Panc1 (cell line): ENCODE results near the gene ATXN7L3. TPM values are rescaled to one million over a fixed set of nuclear protein-coding genes. Genes with fewer than 3 reads are reported as not detected.

Experiments
- ATAC-seq: fragments of 200-7000 bp; cut with Tn5 transposase; 2 replicates; pipeline ENCODE4 v1.9.1; 2020; ENCODE audit warnings: mild to moderate bottlenecking, moderate library complexity
- Bru-seq: library from RNA; stranded (reverse); fragments of 400-500 nt; gene quantifications from one replicate; lab custom pipeline; 2021; lab: Mats Ljungman, UMichigan
- BruChase-seq, 2 experiments: library from RNA; stranded (reverse); fragments of 400-500 nt; gene quantifications; one replicate each; lab custom pipeline; 2021; lab: Mats Ljungman, UMichigan
- BruUV-seq: library from RNA; stranded (reverse); fragments of 400-500 nt; replicated peaks from 2 replicates; lab custom pipeline; 2021; lab: Mats Ljungman, UMichigan
- CTCF ChIA-PET: fragments of 300-600 bp; sonication (Branson Sonifier 250); formaldehyde crosslinking; loops from one replicate; lab custom pipeline; 2022; ENCODE audit warnings: antibody characterized with exemption; lab: Charles Lee
- POLR2A ChIA-PET: fragments of 300-600 bp; sonication (Branson Sonifier 250); formaldehyde crosslinking; loops from one replicate; lab custom pipeline; 2022; ENCODE audit warnings: antibody characterized with exemption; lab: Charles Lee
- DNase-seq: peaks from one replicate; pipeline ENCODE4 v3.0.0-alpha.2; 2010; ENCODE audit warnings: low read depth, low spot score
- H3K27ac ChIP-seq: 2 replicates; pipeline ENCODE4 v1.5.1; 2011; ENCODE audit warnings: mild to moderate bottlenecking, low read length, inconsistent platforms
- H3K27me3 ChIP-seq: fragments of 200-500 bp; sonication (Bioruptor generic); 2 replicates; pipeline ENCODE4 v1.6.0; 2014; ENCODE audit warnings: low read length, inconsistent platforms; ENCODE audit not compliant: control insufficient read depth, insufficient read depth
- H3K36me3 ChIP-seq: fragments of 200-500 bp; sonication (Bioruptor generic); 2 replicates; pipeline ENCODE4 v1.5.1; 2014; ENCODE audit warnings: inconsistent platforms, mild to moderate bottlenecking, low read length, moderate library complexity; ENCODE audit not compliant: control insufficient read depth, insufficient read depth
- H3K4me1 ChIP-seq: 2 replicates; pipeline ENCODE4 v1.5.1; 2011; ENCODE audit warnings: inconsistent platforms, mild to moderate bottlenecking, low read length, moderate library complexity; ENCODE audit not compliant: control insufficient read depth, insufficient read depth
- H3K4me3 ChIP-seq, 2 experiments: 2 replicates each; pipeline ENCODE4 v1.5.1; 2011 to 2012; ENCODE audit warnings: low read depth in 2 of 2, low read length in 2 of 2, mild to moderate bottlenecking in 2 of 2, inconsistent platforms in 1 of 2, moderate library complexity in 1 of 2
- H3K9me3 ChIP-seq: fragments of 200-500 bp; sonication (Bioruptor generic); 2 replicates; pipeline ENCODE4 v1.5.1; 2014; ENCODE audit warnings: low read depth, mild to moderate bottlenecking, inconsistent platforms, low read length, moderate library complexity; ENCODE audit not compliant: control insufficient read depth, insufficient read depth
- POLR2AphosphoS5 ChIP-seq: IDR thresholded peaks from 2 replicates; pipeline ENCODE4 v1.6.1; 2012; ENCODE audit warnings: mild to moderate bottlenecking, low read depth, low read length, moderate library complexity
- SIN3A ChIP-seq: IDR thresholded peaks from 2 replicates; pipeline ENCODE4 v1.6.1; 2012; ENCODE audit warnings: low read depth, mild to moderate bottlenecking, low read length, moderate library complexity, borderline replicate concordance; ENCODE audit not compliant: insufficient read depth
- TCF7L2 ChIP-seq: IDR thresholded peaks from 2 replicates; pipeline ENCODE4 v1.6.1; 2011; ENCODE audit warnings: mild to moderate bottlenecking, low read depth, low read length, inconsistent platforms
- in situ Hi-C: cut with HindIII; loops from 2 replicates; pipeline ENCODE4 v1.10.0; 2016; ENCODE audit warnings: low sequenced_read_pairs, low pct_unique_long_range_greater_than_20kb
- intact Hi-C: fragments of 100-400 bp; cut with micrococcal nuclease; formaldehyde crosslinking; loops from one replicate; pipeline ENCODE4 v1.10.0; 2022; ENCODE audit not compliant: unreplicated experiment
- long read RNA-seq: library from polyadenylated mRNA; unstranded; transcript quantifications from one replicate; pipeline ENCODE4 v2.0.0, GENCODE V29; 2021; ENCODE audit not compliant: unreplicated experiment
- polyA plus RNA-seq: library from polyadenylated mRNA; unstranded; fragments of >200 nt; gene quantifications from one replicate; pipeline ENCODE4 v1.2.1, GENCODE V29; 2012; ENCODE audit warnings: missing spikeins; ENCODE audit not compliant: insufficient read length
- total RNA-seq: library from RNA; stranded (reverse); gene quantifications from one replicate; pipeline ENCODE4 v1.2.1, GENCODE V29; 2021; ENCODE audit not compliant: unreplicated experiment
- TF ChIP-seq, protein P1 (sequence below): fragments of 450-650 bp; IDR thresholded peaks from 2 replicates; pipeline ENCODE4 v1.5.1; 2017; ENCODE audit warnings: mild to moderate bottlenecking
- TF ChIP-seq, protein P2 (sequence below), 2 experiments: IDR thresholded peaks; 2 replicates each; pipeline ENCODE4 v1.6.1; 2011 to 2012; ENCODE audit warnings: low read depth in 2 of 2, control low read depth in 1 of 2, low read length in 1 of 2, mild to moderate bottlenecking in 1 of 2, moderate library complexity in 1 of 2; ENCODE audit not compliant: insufficient read depth in 1 of 2

The ATXN7L3 gene, protein sequence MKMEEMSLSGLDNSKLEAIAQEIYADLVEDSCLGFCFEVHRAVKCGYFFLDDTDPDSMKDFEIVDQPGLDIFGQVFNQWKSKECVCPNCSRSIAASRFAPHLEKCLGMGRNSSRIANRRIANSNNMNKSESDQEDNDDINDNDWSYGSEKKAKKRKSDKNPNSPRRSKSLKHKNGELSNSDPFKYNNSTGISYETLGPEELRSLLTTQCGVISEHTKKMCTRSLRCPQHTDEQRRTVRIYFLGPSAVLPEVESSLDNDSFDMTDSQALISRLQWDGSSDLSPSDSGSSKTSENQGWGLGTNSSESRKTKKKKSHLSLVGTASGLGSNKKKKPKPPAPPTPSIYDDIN
- total RNA-seq (69.8 TPM), Bru-seq, nascent RNA (percentile 79 among the genes with signal in this experiment), BruChase-seq, experiment 1, labeled RNA remaining after a 2-hour chase (percentile 96 among the genes with signal in this experiment), BruChase-seq, experiment 2, labeled RNA remaining after a 6-hour chase (percentile 96 among the genes with signal in this experiment)
- polyA plus RNA-seq: 57.4 TPM
- long read RNA-seq, transcript ATXN7L3-205 (13 exons, 1,341 nt): major isoform, 9 of 66 reads
- long read RNA-seq, transcript ATXN7L3-201 (12 exons, 3,811 nt): minor isoform, 7 of 66 reads
- long read RNA-seq, partial matches to known transcripts: 0 of 66 reads
- long read RNA-seq, other reads (novel, unspliced or antisense): 48 of 66 reads

DNA sequence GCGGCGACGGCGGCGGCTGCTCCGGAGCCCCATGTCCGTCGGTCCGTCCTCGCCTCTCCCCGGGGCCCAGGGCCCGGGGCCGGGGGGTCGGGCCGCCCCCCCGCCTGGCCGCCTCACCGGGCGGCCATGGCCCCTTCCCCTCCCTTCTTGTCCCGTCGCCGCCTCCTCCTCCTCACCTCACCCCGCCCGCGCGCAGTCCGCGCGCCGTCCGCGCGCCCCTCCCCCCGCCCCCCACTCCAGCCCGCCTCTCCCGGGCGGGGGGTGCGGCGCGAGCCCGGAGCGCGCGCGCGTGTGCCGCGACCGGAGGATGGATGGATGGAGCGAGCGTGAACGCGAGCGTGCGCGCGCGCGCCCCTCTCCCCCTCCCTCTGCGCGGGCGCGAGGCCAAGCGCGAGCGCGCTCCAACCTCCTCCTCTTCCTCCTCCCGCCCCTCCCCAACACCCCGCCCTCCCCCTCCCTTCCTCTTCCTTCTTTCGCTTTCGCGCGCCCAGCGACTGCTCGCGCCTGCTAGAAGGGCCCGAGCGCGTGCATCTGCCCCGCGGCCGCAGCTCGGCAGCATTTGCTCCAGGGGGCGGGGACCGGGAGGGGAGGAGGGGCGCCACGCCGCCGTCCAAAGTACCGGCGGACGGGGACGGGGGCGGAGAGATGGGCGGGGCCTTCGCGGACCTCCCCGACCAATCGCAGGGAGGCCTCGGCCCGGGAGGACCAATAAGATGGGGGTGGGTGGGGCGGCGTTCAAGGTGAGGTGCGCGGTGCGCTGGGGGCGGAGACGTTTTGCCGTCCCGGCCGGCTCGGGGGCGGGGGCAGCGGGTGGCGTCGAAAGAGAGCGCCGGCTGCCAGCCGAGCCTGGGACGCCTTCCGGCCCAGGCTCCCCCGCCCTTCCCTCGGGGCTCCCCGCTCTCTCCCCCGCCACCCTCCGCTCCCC, at the start of gene ATXN7L3:
Gene ATXN7L3, minus strand, starts transcription at position 332 of the 925 bp plus-strand sequence. CDS start 1,814 bp downstream, outside the sequence.
- CTCF ChIA-PET: interaction anchor here (0.6 kb wide), 2 partner anchors 32 to 438 kb away, joined by 3 to 6 read pairs; no protein-coding TSS in a partner anchor
- Histone ChIP-seq H3K4me1 (peaks cover 14% of the 10 kb centered on the region), H3K9me3 (no peaks in the 10 kb centered on the region), H3K27ac (peak within 1 kb of the TSS; percentile 95), H3K36me3 (no peaks in the 10 kb centered on the region; the same call in none of the 2 replicates), H3K27me3 (no peaks in the 10 kb centered on the region), H3K4me3 (peak within 1 kb of the TSS; percentile 70 to 75)
- in situ Hi-C loops (no loop called here), intact Hi-C loops (no loop called here)
- POLR2A ChIA-PET: interaction anchor here (0.6 to 0.7 kb wide), 2 partner anchors 16 to 162 kb away, joined by 7 to 10 read pairs; no protein-coding TSS in a partner anchor
- TF ChIP-seq TCF7L2: no peak
- TF ChIP-seq, protein P1, sequence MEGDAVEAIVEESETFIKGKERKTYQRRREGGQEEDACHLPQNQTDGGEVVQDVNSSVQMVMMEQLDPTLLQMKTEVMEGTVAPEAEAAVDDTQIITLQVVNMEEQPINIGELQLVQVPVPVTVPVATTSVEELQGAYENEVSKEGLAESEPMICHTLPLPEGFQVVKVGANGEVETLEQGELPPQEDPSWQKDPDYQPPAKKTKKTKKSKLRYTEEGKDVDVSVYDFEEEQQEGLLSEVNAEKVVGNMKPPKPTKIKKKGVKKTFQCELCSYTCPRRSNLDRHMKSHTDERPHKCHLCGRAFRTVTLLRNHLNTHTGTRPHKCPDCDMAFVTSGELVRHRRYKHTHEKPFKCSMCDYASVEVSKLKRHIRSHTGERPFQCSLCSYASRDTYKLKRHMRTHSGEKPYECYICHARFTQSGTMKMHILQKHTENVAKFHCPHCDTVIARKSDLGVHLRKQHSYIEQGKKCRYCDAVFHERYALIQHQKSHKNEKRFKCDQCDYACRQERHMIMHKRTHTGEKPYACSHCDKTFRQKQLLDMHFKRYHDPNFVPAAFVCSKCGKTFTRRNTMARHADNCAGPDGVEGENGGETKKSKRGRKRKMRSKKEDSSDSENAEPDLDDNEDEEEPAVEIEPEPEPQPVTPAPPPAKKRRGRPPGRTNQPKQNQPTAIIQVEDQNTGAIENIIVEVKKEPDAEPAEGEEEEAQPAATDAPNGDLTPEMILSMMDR: no peak
- TF ChIP-seq, protein P2, sequence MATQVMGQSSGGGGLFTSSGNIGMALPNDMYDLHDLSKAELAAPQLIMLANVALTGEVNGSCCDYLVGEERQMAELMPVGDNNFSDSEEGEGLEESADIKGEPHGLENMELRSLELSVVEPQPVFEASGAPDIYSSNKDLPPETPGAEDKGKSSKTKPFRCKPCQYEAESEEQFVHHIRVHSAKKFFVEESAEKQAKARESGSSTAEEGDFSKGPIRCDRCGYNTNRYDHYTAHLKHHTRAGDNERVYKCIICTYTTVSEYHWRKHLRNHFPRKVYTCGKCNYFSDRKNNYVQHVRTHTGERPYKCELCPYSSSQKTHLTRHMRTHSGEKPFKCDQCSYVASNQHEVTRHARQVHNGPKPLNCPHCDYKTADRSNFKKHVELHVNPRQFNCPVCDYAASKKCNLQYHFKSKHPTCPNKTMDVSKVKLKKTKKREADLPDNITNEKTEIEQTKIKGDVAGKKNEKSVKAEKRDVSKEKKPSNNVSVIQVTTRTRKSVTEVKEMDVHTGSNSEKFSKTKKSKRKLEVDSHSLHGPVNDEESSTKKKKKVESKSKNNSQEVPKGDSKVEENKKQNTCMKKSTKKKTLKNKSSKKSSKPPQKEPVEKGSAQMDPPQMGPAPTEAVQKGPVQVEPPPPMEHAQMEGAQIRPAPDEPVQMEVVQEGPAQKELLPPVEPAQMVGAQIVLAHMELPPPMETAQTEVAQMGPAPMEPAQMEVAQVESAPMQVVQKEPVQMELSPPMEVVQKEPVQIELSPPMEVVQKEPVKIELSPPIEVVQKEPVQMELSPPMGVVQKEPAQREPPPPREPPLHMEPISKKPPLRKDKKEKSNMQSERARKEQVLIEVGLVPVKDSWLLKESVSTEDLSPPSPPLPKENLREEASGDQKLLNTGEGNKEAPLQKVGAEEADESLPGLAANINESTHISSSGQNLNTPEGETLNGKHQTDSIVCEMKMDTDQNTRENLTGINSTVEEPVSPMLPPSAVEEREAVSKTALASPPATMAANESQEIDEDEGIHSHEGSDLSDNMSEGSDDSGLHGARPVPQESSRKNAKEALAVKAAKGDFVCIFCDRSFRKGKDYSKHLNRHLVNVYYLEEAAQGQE (IDR thresholded peaks at IDR 0.05; ENCODE audit: insufficient read depth in 1 of 2, low read depth in 2 of 2, low read length in 1 of 2): no peak
- peak; percentile 7; the same call in 1 of the 2 replicates for TF ChIP-seq POLR2AphosphoS5
- TF ChIP-seq SIN3A: no peak
- no TSS peak for BruUV-seq
- DNase-seq (no peak), ATAC-seq (peak; percentile 90)
